ES-I3 (cell line): ENCODE results near the gene CHCHD3.
"Not testable (repeated sequence)": the region's sequence is repeated elsewhere in the genome, so short reads cannot be mapped to it uniquely, and the experiment has no call there.

Experiments
- H3K36me3 ChIP-seq: 2 replicates; pipeline ENCODE4 v1.6.1; 2013; ENCODE audit warnings: mild to moderate bottlenecking, low read length, control low read depth, moderate library complexity; ENCODE audit not compliant: insufficient read depth
- H3K4me1 ChIP-seq: 2 replicates; pipeline ENCODE4 v1.6.1; 2013; ENCODE audit warnings: mild to moderate bottlenecking, control low read depth, low read length; ENCODE audit not compliant: insufficient read depth
- H3K9ac ChIP-seq: 2 replicates; pipeline ENCODE4 v1.6.1; 2013; ENCODE audit warnings: low read depth, mild to moderate bottlenecking, low read length, moderate library complexity
- H3K9me3 ChIP-seq: 2 replicates; pipeline ENCODE4 v1.6.1; 2013; ENCODE audit warnings: mild to moderate bottlenecking, low read length, moderate library complexity; ENCODE audit not compliant: control insufficient read depth, insufficient read depth

The CHCHD3 gene

GRCh38 chr7:132932296-132933071 lies 149.4 kb downstream of the CHCHD3 start:
- peaks cover 5% of the 10 kb centered on the region; the same call in 1 of the 2 replicates for H3K9me3 ChIP-seq
- peaks cover 14% of the 10 kb centered on the region; the same call in 1 of the 2 replicates for H3K4me1 ChIP-seq
- H3K9ac ChIP-seq = no peak overlapping the region
- no peaks in the 10 kb centered on the region for H3K36me3 ChIP-seq

DNA sequence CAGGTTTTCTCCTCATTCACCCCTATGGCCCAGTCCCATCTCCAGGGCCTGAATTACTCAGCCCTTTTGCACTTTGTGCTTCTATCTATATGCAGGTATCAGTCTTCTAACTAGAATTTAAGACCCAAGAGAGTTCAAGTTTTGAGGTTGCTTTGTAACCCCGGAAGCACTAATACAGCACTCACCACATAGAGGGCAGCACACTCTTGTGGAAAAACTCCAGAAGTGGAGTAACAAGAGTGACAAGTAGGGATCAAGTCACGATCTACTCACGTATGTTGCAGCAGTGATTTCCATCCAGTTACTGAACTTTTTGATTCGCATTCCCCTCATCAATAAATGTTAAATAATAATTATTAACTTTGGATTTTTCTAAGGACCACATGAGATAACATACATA lies 151.0 kb downstream of the CHCHD3 start:
- Histone ChIP-seq H3K36me3 (no peaks in the 10 kb centered on the region), H3K9me3 (peaks cover 2% of the 10 kb centered on the region; the same call in 1 of the 2 replicates), H3K9ac (no peak overlapping the region), H3K4me1 (peaks cover 14% of the 10 kb centered on the region; the same call in 1 of the 2 replicates)

DNA sequence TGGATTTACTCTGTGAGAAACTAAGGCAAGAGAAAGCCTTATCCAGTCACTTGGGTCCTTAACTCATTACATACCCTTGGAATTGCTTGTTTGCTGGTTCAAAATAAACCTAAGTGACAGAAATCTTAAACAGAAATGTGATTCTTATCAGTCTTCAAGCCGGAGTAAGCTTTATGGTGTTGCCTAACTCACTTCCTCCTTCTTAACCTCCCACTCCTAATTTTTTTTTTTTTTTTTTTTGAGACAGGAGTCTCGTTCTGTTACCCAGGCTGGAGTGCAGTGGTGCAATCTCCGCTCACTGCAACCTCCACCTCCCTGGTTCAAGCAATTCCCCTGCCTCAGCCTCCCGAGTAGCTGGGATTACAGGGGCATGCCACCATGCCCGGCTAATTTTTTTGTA lies 151.9 kb downstream of the CHCHD3 start:
- H3K9ac ChIP-seq, H3K36me3 ChIP-seq, H3K9me3 ChIP-seq: not testable (repeated sequence)
- H3K4me1 ChIP-seq = peaks cover 14% of the 10 kb centered on the region; the same call in 1 of the 2 replicates

DNA sequence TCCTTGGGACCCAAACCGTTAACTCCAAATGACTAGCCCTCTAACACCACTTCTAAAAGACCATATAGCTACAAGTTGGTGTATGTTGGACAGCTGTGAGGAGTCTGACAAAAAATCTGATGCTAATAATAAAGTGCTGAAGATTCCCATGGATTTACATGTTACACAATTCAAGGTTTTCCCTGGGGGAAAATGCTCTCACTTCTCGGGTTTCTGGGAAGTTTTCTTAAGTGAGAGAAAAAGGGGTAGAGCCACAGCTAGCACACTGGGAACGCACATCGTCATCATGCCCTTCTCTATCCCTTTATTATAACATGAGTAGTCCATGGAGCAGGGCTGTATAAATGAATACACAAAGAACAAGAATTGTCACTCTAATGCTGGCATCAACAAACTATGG lies 162.1 kb downstream of the CHCHD3 start:
- H3K4me1 ChIP-seq = no peaks in the 10 kb centered on the region
- H3K36me3 ChIP-seq = no peaks in the 10 kb centered on the region
- no peaks in the 10 kb centered on the region for H3K9me3 ChIP-seq
- H3K9ac ChIP-seq = no peak overlapping the region

- H3K4me1 ChIP-seq = no peaks in the 10 kb centered on the region
- H3K9me3 ChIP-seq = no peaks in the 10 kb centered on the region
- no peak overlapping the region for H3K9ac ChIP-seq
- no peaks in the 10 kb centered on the region for H3K36me3 ChIP-seq
These were observed 166.2 kb downstream of the CHCHD3 start for GRCh38 chr7:132915647-132916046.

DNA sequence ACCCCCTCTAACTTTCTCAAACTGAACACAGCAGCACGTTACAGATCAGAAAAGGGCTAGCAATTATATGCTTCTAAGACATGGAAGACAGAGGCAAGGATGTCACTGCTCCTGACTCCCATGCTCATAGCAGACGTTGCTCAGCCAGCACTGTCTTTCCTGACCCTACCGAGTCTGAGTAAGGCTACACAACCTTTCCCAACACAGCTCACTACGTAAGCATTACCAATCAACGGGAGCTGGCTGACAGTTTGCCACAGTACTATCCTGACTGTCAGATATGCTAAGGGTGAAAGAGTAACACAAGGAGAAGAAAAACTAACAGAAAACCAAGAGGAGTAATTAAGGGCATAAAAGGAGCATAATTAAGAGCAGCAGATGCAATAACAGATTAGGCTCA lies 171.2 kb downstream of the CHCHD3 start:
- Histone ChIP-seq H3K9me3 (no peaks in the 10 kb centered on the region), H3K4me1 (no peaks in the 10 kb centered on the region), H3K36me3 (no peaks in the 10 kb centered on the region), H3K9ac (no peak overlapping the region)

DNA sequence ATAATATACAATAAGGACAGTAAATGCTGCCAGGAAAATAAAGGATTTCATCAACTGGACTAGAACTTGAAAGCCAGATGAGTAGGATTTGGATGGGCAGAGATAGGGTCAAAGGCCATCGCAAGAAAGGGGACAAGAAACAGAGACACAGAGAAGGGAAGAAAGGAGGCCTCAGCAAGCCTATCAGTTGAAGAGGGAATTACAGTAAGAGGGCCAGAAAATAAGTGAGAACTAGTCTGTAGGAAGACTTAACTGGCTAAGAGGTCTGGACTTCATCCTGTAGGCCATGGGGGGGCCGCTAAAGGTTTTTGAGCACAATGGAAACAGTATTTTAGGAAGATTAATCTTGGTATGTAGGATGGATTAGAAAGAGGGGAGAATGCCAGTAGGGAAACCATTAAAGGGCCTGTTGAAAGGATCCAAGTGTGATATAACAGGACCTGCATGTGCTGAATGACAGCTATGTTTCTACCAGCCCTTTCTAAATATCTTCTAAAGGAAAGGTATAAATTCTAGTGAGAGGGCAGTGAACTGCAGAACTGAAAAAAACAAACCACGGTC lies 174.4 kb downstream of the CHCHD3 start:
- Histone ChIP-seq H3K9me3 (no peaks in the 10 kb centered on the region), H3K9ac (no peak overlapping the region), H3K36me3 (no peaks in the 10 kb centered on the region), H3K4me1 (no peaks in the 10 kb centered on the region)

DNA sequence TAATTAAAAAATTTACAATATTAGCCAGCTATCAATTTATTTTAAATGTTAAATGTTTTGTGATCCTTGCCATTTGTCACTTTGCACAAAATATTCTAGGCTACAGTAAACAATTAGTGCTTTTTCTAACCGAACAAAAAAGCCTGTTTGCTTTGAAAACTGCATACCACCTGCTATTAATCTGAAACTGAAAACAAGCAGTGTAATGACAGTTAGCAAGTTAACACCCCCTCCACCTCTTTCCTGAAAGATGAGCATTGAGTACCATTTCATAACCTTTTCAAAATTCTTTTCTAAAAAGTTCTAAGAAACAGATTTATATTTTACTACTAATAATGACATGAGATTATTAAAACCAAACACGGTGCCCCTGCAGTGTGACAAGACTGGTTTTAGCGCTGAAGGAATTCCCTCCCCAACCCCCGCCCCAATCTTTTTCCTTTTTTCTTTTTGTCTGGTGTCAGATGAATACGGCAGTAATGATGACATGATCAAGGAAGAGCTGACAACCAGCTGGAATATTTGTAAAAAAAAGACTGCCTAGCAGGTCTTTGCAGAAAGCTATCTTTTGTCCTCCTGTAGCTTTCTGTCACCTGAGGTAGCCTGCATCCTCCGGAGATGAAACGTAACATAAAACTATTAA lies 175.6 kb downstream of the CHCHD3 start:
- no peaks in the 10 kb centered on the region for H3K36me3 ChIP-seq
- no peaks in the 10 kb centered on the region for H3K4me1 ChIP-seq
- H3K9me3 ChIP-seq = no peaks in the 10 kb centered on the region
- H3K9ac ChIP-seq = no peak overlapping the region

DNA sequence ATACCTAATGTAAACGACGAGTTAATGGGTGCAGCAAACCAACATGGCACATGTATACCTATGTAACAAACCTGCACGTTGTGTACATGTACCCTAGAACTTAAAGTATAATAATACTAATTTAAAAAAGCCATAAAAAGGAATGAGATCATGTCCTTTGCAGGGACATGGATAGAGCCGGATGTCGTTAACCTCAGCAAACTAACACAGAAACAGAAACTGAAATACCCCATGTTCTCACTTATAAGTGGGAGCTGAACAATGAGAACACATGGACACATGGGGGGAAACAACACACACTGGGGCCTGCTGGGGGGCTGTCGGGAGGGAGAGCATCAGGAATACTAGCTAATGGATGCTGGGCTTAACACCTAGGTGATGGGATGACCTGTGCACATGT lies 176.8 kb downstream of the CHCHD3 start:
- not testable (repeated sequence) for H3K36me3 ChIP-seq, H3K9me3 ChIP-seq, H3K4me1 ChIP-seq, H3K9ac ChIP-seq

- no peaks in the 10 kb centered on the region for H3K4me1 ChIP-seq
- H3K9ac ChIP-seq = no peak overlapping the region
- H3K9me3 ChIP-seq = no peaks in the 10 kb centered on the region
- no peaks in the 10 kb centered on the region for H3K36me3 ChIP-seq
These were observed 177.7 kb downstream of the CHCHD3 start for GRCh38 chr7:132904209-132904608.

DNA sequence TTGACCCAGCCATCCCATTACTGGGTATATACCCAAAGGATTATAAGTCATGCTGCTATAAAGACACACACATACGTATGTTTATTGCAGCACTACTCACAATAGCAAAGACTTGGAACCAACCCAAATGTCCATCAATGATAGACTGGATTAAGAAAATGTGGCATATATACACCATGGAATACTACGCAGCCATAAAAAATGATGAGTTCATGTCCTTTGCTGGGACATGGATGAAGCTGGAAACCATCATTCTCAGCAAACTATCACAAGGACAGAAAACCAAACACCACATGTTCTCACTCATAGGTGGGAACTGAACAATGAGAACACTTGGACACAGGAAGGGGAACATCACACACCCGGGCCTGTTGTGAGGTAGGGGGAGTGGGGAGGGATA lies 179.6 kb downstream of the CHCHD3 start:
- H3K9ac ChIP-seq, H3K4me1 ChIP-seq, H3K9me3 ChIP-seq, H3K36me3 ChIP-seq: not testable (repeated sequence)

GRCh38 chr7:132901241-132901640 lies 180.6 kb downstream of the CHCHD3 start:
- Histone ChIP-seq H3K36me3 (no peaks in the 10 kb centered on the region), H3K4me1 (no peaks in the 10 kb centered on the region), H3K9me3 (no peaks in the 10 kb centered on the region), H3K9ac (no peak overlapping the region)

DNA sequence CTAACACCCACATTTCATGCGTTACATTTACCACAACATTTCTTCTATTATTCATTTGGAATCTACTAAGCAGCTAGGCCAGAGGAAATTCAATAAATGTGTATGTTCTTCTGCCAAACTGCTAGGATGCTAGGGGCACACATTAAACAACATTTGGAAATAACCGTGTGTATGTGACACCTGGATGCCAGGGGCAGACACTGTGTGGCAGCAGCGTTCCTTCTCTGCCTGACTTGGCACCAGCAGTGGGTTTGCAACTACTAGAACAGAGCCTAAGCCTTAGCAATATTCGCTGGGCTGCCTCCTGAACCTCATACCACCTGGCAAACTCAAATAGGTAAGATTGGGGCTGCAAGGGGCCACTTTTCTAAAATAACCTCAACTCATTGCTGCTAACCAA lies 182.1 kb downstream of the CHCHD3 start:
- no peaks in the 10 kb centered on the region for H3K9me3 ChIP-seq
- H3K9ac ChIP-seq = no peak overlapping the region
- H3K36me3 ChIP-seq = no peaks in the 10 kb centered on the region
- H3K4me1 ChIP-seq = no peaks in the 10 kb centered on the region

DNA sequence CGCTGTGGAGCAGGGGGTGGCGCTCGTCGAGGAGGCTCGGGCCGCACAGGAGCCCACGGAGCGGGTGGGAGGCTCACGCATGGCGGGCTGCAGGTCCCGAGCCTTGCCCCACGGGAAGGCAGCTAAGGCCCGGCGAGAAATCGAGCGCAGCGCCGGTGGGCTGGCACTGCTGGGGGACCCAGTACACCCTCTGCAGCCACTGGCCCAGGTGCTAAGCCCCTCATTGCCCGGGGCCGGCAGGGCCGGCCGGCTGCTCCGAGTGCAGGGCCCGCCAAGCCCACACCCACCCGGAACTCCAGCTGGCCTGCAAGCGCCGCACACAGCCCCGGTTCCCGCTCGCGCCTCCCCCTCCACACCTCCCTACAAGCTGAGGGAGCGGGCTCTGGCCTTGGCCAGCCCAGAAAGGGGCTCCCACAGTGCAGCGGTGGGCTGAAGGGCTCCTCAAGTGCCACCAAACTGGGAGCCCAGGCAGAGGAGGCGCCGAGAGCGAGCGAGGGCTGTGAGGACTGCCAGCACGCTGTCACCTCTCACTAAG lies 183.2 kb downstream of the CHCHD3 start:
- H3K9ac ChIP-seq, H3K9me3 ChIP-seq, H3K4me1 ChIP-seq, H3K36me3 ChIP-seq: not testable (repeated sequence)
